GM12873 (cell line): ENCODE results near the gene CDH4.

Source experiments
- TF ChIP-seq, protein P1 (sequence below): IDR thresholded peaks from 2 replicates; pipeline ENCODE4 v1.5.1; 2012; ENCODE audit warnings: low read depth, mild to moderate bottlenecking, moderate library complexity, low read length, control low read depth; ENCODE audit not compliant: insufficient read depth; ENCODE audit errors: missing control alignments

The CDH4 gene

DNA sequence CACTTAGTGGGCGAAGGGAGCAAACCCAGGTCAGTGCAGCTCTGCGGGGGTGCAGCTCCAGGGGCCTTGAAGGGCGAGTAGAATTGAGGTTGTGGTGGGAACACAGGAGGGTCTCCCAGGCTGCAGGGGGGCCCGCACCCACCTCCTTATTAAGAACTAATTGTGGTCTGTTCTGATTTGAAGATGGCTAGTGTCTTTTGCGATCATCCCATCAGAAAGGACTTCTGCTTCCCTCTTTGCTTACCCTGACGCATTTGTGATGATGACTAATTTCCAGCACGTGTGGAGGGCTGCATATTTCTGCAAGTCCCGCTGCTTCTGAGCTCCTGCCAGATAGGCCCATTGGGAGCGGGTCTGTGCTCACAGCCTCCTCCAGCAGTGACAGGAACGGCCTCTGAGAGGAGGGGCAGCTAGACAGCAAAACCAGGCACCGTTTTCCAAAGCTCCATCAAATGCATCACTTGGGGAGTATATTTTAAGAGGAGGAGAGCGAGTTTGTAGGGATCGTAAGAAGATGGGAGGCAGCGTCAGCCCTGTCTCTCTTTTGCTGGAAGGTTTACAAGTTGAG lies 268.9 kb downstream of the CDH4 start:
- TF ChIP-seq, protein P1, sequence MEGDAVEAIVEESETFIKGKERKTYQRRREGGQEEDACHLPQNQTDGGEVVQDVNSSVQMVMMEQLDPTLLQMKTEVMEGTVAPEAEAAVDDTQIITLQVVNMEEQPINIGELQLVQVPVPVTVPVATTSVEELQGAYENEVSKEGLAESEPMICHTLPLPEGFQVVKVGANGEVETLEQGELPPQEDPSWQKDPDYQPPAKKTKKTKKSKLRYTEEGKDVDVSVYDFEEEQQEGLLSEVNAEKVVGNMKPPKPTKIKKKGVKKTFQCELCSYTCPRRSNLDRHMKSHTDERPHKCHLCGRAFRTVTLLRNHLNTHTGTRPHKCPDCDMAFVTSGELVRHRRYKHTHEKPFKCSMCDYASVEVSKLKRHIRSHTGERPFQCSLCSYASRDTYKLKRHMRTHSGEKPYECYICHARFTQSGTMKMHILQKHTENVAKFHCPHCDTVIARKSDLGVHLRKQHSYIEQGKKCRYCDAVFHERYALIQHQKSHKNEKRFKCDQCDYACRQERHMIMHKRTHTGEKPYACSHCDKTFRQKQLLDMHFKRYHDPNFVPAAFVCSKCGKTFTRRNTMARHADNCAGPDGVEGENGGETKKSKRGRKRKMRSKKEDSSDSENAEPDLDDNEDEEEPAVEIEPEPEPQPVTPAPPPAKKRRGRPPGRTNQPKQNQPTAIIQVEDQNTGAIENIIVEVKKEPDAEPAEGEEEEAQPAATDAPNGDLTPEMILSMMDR: no peak

DNA sequence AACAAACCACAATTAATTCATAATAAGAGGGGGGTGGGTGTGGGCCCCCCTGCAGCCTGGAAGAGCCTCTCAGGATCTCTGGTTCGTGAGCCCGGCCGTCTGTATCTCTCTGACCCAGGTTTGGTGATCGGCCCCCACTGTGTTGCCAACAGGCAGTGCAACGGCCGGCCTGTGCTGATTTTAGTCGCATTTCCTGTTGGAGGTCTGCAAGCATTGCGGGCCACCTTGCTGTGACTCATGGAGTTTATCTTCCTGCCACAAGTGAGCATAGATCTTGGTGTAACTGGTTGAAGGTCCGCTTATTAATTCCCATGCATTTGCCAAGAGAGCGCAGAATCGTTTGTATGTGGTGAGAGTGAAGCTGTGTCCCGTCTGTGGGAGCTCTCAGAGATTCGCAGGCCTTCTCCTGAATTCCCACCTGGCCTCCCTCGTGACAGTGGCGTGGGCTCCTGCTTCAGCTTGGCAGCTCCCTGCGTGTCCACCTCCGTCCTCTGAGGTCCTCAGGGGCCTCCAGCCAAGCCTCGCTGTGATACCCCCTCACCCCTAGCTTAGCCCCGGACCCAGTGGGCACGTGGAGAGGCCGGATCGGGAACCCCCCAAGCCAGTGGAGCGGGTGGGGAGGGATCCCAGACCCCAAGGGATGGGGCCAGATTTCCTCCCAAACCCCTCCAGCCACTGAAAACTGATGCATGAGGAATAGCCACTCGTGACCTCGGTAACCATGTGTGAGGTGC lies 269.8 kb downstream of the CDH4 start:
- TF ChIP-seq, protein P1: no peak

DNA sequence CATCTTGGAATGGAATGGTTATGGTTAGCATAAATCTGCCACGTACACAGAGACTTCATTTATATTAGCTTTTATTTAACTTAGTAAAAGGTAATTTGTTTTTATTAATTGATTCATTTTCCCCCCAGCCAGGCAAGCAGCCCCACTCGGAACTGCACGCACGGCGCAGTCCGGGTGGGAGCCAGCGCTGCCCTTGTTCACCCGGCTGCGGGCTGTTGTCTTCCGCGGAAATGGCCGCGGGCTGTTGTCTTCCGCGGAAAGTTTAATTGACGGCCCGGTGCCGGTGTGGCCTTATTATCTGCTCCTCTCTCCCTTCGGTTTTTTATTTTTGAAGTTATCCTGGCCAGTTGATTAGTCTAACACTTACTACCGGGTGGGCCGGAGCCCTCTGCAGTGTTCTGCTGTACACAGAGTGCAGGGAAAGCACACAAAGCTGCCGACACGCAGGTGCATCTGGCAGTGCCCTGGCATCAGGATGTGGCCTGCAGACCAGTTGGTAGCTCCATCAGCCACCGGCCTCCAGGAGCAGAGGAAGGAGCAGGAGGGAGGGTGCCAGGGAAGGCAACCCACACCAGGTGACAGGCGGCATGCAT lies 270.5 kb downstream of the CDH4 start:
- TF ChIP-seq, protein P1: no peak

DNA sequence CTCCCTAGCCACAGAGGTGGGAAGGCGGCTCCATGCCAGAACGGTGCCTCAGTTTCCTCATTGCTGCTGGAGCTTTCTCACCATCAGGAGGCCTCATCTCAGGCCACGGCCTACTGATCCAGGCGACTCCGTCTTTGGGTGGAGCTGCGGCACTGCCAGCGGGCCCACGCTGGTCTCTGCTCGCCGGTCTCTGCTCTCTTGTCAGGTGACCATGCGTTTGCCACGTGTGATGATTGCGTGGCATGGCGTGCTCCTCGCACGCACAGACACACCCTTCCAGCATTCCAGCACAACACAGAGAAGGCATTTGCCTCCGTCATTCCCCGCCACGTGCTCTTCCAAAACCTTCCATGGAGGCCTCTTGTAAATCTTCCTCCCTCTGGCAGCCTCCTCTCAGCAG lies 271.1 kb downstream of the CDH4 start:
- TF ChIP-seq, protein P1: no peak

DNA sequence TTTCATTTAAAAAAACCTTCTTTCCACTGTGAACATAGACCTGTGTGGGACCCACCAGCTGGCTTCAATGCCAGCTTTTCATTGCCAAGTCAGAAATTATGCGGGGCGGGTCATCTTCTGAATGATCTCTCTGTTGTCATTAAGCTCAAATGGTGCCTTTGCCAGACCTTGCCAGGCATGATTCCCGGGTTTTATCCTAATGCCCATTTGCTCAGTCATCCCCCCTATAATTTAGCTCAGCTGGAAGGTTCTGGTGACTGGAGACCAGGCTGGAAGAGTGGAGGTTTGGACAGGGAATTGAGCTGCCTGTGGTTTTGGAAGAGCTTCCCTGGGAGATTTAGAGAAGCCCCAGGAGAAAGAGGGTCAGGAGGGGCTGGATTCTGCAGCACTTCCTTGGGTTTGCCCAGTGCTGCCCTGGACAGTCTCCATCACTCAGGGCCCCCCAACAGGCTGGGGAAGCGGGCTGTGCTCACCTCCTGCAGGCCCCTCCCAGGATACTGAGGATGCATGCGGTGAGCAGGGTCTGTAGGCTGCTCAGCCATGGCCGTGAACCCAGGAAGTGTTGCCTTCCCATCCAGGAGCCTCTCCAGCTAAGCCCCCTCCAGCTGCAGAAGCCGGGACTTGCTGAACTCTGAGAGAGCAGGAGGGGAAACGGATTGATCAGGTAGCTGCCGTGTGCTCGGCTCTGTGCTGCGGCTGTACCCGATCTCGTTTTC lies 273.0 kb downstream of the CDH4 start:
- TF ChIP-seq, protein P1: no peak

DNA sequence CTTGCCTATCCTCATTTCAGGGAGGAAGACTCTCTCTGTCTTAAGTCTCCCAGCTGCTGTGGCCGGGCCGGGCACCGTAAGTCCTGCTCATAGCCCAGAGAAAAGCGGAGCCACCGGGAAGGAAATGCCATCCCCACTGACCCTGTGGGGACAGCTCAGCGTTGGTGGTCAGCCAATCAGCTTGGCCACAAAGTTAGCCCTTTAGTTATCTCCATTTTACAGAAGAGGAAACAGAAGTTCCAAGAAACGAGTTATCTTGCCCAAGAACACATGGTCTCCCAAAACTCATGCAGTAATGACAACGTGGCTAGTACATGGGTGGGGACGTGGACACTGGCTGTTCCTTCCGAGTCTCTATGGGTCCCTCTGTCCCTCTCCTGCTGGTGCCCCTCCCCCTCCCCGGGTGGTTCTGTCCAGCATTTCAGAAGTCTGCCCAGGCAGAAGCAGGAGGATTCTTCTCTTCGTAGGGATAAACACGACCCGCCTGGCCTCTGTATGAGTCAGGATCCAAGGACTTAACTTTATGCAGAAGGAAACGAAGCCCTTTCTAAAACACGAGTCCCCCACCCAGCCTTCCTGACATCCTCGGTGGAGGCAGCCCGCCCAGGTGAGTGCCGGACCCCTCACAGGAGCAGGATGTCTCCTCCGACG lies 273.8 kb downstream of the CDH4 start:
- TF ChIP-seq, protein P1: no peak
